GM12874 (cell line): ENCODE measurements around the gene PHLDB2.

Source experiments
- CTCF ChIP-seq: IDR thresholded peaks from 2 replicates; pipeline ENCODE4 v1.5.1; 2011; ENCODE audit warnings: low read depth, mild to moderate bottlenecking, control low read depth, low read length, moderate library complexity; ENCODE audit not compliant: insufficient read depth

The PHLDB2 gene

DNA sequence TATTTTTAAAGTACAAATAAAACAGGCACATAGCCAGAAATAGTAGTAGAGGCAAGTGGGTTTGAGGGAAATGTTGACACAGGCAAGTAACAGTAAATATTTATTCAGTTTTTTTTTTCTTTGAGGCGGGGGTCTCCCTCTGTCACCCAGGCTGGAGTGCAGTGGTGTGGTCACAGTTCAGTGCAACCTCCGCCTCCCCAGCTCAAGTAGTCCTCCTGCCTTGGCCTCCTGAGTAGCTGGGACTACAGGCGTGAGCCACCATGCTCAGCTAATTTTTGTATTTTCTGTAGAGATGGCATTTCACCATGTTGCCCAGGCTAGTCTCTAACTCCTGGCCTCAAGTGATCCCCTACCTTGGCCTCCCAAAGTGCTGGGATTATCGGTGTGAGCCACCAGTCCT is 43.5 kb downstream of the PHLDB2 start:
- TF ChIP-seq CTCF = no peak

DNA sequence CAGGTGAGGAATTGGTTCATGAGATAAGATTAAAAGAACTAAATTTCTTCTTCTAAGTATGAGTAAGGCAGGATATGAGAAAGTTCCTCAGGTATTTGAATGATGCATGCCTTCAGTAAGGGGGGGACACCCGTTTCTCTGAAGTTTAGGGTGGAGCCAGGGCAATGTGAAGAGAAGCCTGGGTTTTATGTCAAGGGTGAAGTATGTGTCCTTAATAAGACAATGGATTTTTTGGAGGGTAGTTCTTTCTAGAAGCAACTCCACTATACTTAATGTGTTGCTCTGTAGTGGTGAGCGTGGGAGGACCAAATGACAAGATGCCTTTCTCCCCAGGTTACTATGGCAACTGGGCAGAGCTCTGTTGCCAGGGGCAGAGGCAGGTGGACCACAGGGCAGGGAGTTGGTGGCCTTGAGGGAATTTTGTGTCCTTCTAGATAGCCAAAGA is 44.0 kb downstream of the PHLDB2 start:
- no peak for TF ChIP-seq CTCF

DNA sequence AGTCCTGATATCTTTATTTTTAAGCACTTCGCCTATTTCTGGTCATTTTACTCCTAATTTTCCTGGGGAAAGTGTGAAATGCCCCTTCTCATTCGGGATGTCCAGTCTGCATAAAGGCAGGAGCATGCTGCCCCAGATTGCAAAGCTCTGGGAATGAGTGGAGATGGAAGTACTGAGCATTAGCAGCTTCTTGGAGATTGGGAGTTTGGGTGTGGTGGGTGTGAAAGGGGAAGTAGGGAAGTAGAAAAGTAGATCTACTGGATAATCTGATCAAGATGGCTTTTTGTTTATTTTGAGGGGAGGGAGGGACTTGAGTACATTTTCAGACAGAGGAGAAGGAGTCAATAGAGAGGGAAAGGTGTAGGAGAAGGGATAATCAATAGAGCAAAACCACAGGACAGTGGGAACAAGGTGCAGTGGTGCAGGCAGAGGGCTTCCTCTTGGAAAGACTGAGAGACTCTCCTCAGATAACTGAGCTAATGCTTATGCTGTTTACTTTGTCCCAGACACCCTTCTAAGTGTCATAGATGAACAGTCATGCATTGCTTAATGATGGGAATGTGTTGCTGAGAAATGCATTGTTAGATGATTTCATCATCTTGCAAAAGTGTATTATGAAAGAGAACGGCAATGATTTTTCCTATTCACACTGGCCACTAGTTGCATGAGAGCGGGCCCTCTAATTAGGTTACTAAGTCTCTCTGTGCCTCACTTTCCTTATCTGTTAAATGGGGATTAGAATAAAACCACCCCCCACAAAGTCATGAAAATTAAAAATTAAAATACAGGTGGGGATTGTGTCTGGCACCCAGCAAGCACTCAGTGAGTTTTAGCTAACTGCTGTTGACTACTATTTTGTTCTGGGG is 45.5 kb downstream of the PHLDB2 start:
- no peak for TF ChIP-seq CTCF

DNA sequence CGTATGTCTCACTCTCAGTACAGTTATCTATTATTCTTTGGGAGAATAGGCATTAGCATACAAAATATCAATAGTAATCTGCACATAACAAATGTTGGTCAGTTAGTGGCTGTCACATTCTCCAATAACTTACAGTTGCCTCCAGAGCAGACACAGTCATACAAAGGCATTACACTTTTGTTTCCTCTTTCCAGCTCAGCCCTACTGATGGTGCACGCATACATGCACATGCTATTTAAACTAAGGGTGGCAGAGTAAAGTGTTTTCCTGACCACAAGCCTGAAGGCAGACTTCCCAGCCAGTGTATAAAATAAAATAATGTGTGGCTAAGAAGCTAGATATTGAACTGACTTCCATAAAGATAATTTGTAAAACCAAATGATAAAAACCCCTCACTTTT is 47.6 kb downstream of the PHLDB2 start:
- no peak for TF ChIP-seq CTCF

GRCh38 chr3:111907151-111907550 is 48.1 kb downstream of the PHLDB2 start:
- no peak for TF ChIP-seq CTCF

DNA sequence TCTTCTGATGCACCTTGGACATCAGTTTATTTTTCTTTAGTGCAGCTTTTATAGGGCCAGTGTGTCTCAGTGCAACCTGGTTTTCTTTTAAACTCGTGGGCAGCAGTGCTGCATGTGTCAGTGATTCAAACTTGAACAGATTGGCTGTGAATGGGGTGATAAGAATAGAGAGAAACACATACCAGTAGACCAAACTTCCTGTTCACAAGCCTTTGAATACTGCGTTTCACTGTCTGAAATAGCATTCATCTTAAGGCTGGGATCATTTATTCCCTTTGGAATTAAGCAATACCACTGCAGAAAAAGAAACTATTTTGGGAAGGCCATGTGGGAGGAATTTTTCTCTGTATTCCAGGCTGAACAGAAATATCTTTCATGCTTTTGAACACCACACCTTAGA is 51.7 kb downstream of the PHLDB2 start:
- no peak for TF ChIP-seq CTCF

- no peak for TF ChIP-seq CTCF
Observed at GRCh38 chr3:111911446-111911845, 52.4 kb downstream of the PHLDB2 start.
